Peyer's patch (tissue), 4 donors: Measurements from ENCODE around the gene HSPB9. TPM values are rescaled to one million over a fixed set of nuclear protein-coding genes. Genes with fewer than 3 reads are reported as not detected.

Experiments used
- DNase-seq, 3 donors: peaks; one replicate each; pipeline ENCODE4 v3.0.0-alpha.2; 2017 to 2019
- H3K27ac ChIP-seq, 4 donors: fragments of 200-600 bp; sonication (generic); one replicate each; pipeline ENCODE4 v1.5.1; 2016 to 2019
- H3K27me3 ChIP-seq, 2 donors: fragments of 200-600 bp; sonication (generic); one replicate each; pipeline ENCODE4 v1.5.1; 2019
- H3K36me3 ChIP-seq, 3 donors: fragments of 200-600 bp; sonication (generic); one replicate each; pipeline ENCODE4 v1.5.1; 2016 to 2019
- H3K4me1 ChIP-seq, 4 donors: fragments of 200-600 bp; sonication (generic); one replicate each; pipeline ENCODE4 v1.5.1; 2016 to 2019
- H3K4me3 ChIP-seq, 4 donors: fragments of 200-600 bp; sonication (generic); 1 replicate in 3 of 4; 2 replicates in 1 of 4; pipeline ENCODE4 v1.5.1; 2016 to 2019; ENCODE audit warnings: mild to moderate bottlenecking in 1 of 4
- H3K9me3 ChIP-seq, 4 donors: fragments of 200-600 bp; sonication (generic); one replicate each; pipeline ENCODE4 v1.5.1; 2016 to 2019; ENCODE audit warnings: mild to moderate bottlenecking in 1 of 4
- CTCF ChIP-seq, 6 experiments: fragments of 450-650 bp in 4 of 6; fragments of 200-600 bp in 2 of 6; sonication (generic) in 1 of 6; IDR thresholded peaks; one replicate each; pipeline ENCODE4 v1.5.1; 2017 to 2019; ENCODE audit warnings: antibody characterized with exemption in 6 of 6, mild to moderate bottlenecking in 3 of 6, moderate library complexity in 1 of 6
- POLR2A ChIP-seq, 2 donors: fragments of 450-650 bp; IDR thresholded peaks; one replicate each; pipeline ENCODE4 v1.5.1; 2017; ENCODE audit warnings: antibody characterized with exemption in 2 of 2, mild to moderate bottlenecking in 2 of 2, moderate library complexity in 2 of 2
- total RNA-seq, 4 donors: library from RNA; depleted of rRNA; stranded (reverse); fragments of >200 nt; gene quantifications; one replicate each; pipeline ENCODE4 v1.1.0, GENCODE V29; 2016

HSPB9 gene
- total RNA-seq, 4 donors from 2014 or later: not detected

GRCh38 chr17:42104264-42104663, 18.3 kb upstream of the HSPB9 start:
- no peaks in the 10 kb centered on the region for H3K27me3 ChIP-seq
- H3K9me3 ChIP-seq: no peaks in the 10 kb centered on the region
- H3K4me1 ChIP-seq: no peaks in the 10 kb centered on the region
- H3K27ac ChIP-seq: no peak overlapping the region
- no peak overlapping the region for H3K4me3 ChIP-seq
- TF ChIP-seq POLR2A (IDR thresholded peaks at IDR 0.05): no peak
- TF ChIP-seq CTCF (IDR thresholded peaks at IDR 0.05): no peak
- DNase-seq: no peak
- peaks cover 0 to 15% (median 0%) of the 10 kb centered on the region in 3 donors for H3K36me3 ChIP-seq

GRCh38 chr17:42106009-42106408, 16.6 kb upstream of the HSPB9 start:
- no peak for DNase-seq
- Histone ChIP-seq H3K4me3 (no peak overlapping the region), H3K4me1 (peaks cover 0 to 2% (median 0%) of the 10 kb centered on the region in 4 donors), H3K36me3 (peaks cover 0 to 15% (median 0%) of the 10 kb centered on the region in 3 donors), H3K27ac (no peak overlapping the region), H3K9me3 (no peaks in the 10 kb centered on the region), H3K27me3 (no peaks in the 10 kb centered on the region)
- TF ChIP-seq POLR2A (IDR thresholded peaks at IDR 0.05) (no peak), CTCF (IDR thresholded peaks at IDR 0.05) (no peak)

- Histone ChIP-seq H3K36me3 (peaks cover 0 to 15% (median 0%) of the 10 kb centered on the region in 3 donors), H3K27me3 (no peaks in the 10 kb centered on the region), H3K27ac (peak overlapping the region in 1 of 4 donors; percentile 33), H3K4me1 (peaks cover 0 to 11% (median 6%) of the 10 kb centered on the region in 4 donors), H3K9me3 (no peaks in the 10 kb centered on the region), H3K4me3 (peak overlapping the region in 3 of 4 donors; percentile 9 to 38 (median 33))
- TF ChIP-seq POLR2A (IDR thresholded peaks at IDR 0.05) (no peak), CTCF (IDR thresholded peaks at IDR 0.05) (no peak)
- no peak for DNase-seq
Measured at GRCh38 chr17:42107124-42107523, 15.5 kb upstream of the HSPB9 start.

- Histone ChIP-seq H3K27me3 (no peaks in the 10 kb centered on the region), H3K36me3 (peaks cover 0 to 15% (median 0%) of the 10 kb centered on the region in 3 donors), H3K4me3 (peak overlapping the region in 3 of 4 donors; percentile 9 to 38 (median 33)), H3K27ac (peak overlapping the region in 2 of 4 donors; percentile 19 to 33), H3K4me1 (peaks cover 0 to 14% (median 9%) of the 10 kb centered on the region in 4 donors), H3K9me3 (no peaks in the 10 kb centered on the region)
- DNase-seq: peak; percentile 85 to 96 (median 94)
- no peak for TF ChIP-seq POLR2A (IDR thresholded peaks at IDR 0.05)
- TF ChIP-seq CTCF (IDR thresholded peaks at IDR 0.05): no peak
Measured at GRCh38 chr17:42107597-42108576, 14.7 kb upstream of the HSPB9 start.

- Histone ChIP-seq H3K9me3 (no peaks in the 10 kb centered on the region), H3K4me3 (no peak overlapping the region), H3K27me3 (no peaks in the 10 kb centered on the region), H3K4me1 (peaks cover 0 to 19% (median 12%) of the 10 kb centered on the region in 4 donors), H3K36me3 (peaks cover 0 to 13% (median 0%) of the 10 kb centered on the region in 3 donors), H3K27ac (no peak overlapping the region)
- TF ChIP-seq POLR2A (IDR thresholded peaks at IDR 0.05): no peak
- no peak for TF ChIP-seq CTCF (IDR thresholded peaks at IDR 0.05)
- DNase-seq: no peak
Measured at GRCh38 chr17:42109086-42109485, 13.5 kb upstream of the HSPB9 start.
